OCI-LY3 (cell line): ENCODE results near the gene EN1.

Experiments
- H2AFZ ChIP-seq: fragments of 200-600, 300-600 bp; shearing (Covaris generic); 2 replicates; pipeline ENCODE4 v1.6.0; 2014; ENCODE audit warnings: antibody characterized with exemption, low read depth, low read length
- H3K27ac ChIP-seq: fragments of 200-600, 300-600 bp; sonication (generic); 2 replicates; pipeline ENCODE4 v1.5.1; 2014; ENCODE audit warnings: mild to moderate bottlenecking, low read length, moderate library complexity, mixed read lengths
- H3K27me3 ChIP-seq: fragments of 200-600, 300-600 bp; sonication (generic); 2 replicates; pipeline ENCODE4 v1.6.1; 2014; ENCODE audit warnings: low read depth, low read length, mixed read lengths
- H3K36me3 ChIP-seq: fragments of 200-600, 300-600 bp; sonication (generic); replicated peaks from 2 replicates; pipeline ENCODE3; 2014; ENCODE audit warnings: low read depth, low read length, mixed read lengths
- H3K4me1 ChIP-seq: fragments of 300-600, 200-600 bp; sonication (generic); 2 replicates; pipeline ENCODE4 v1.6.1; 2014; ENCODE audit warnings: low read length, mixed read lengths
- H3K4me2 ChIP-seq: fragments of 200-600, 300-600 bp; sonication (generic); 2 replicates; pipeline ENCODE4 v1.6.1; 2014; ENCODE audit warnings: low read length, mixed read lengths
- H3K4me3 ChIP-seq: fragments of 300-600, 200-600 bp; sonication (generic); 2 replicates; pipeline ENCODE4 v1.5.1; 2014; ENCODE audit warnings: antibody characterized with exemption, mild to moderate bottlenecking, low read length, moderate library complexity
- H3K79me2 ChIP-seq: fragments of 300-600, 200-600 bp; shearing (Covaris generic); 2 replicates; pipeline ENCODE4 v1.6.1; 2014; ENCODE audit warnings: mild to moderate bottlenecking, low read length, mixed read lengths
- H3K9ac ChIP-seq: fragments of 300-600, 200-600 bp; shearing (Covaris generic); 2 replicates; pipeline ENCODE4 v1.6.0; 2014; ENCODE audit warnings: mild to moderate bottlenecking, low read length, moderate library complexity
- H3K9me3 ChIP-seq: fragments of 200-600, 300-600 bp; shearing (Covaris generic); 2 replicates; pipeline ENCODE4 v1.6.1; 2014; ENCODE audit warnings: low read length, mixed read lengths; ENCODE audit not compliant: insufficient read depth
- H4K20me1 ChIP-seq: fragments of 200-600, 300-600 bp; sonication (generic); 2 replicates; pipeline ENCODE4 v1.6.1; 2016; ENCODE audit warnings: low read length, mixed read lengths; ENCODE audit not compliant: insufficient read depth
- CTCF ChIP-seq: fragments of 200-600, 300-600 bp; sonication (generic); IDR thresholded peaks from 2 replicates; pipeline ENCODE4 v1.5.1; 2014; ENCODE audit warnings: antibody characterized with exemption, low read length, low read depth
- EZH2phosphoT487 ChIP-seq: fragments of 200-600 bp; shearing (Covaris generic); IDR thresholded peaks from 2 replicates; pipeline ENCODE4 v1.6.1; 2018; ENCODE audit warnings: antibody characterized with exemption, mixed run types, low read depth

The EN1 gene

GRCh38 chr2:118822572-118822971, 24.9 kb downstream of the EN1 start:
- Histone ChIP-seq H2AFZ (no peak overlapping the region), H3K36me3 (no peaks in the 10 kb centered on the region), H3K9me3 (no peaks in the 10 kb centered on the region), H3K4me2 (no peak overlapping the region), H3K27me3 (peaks cover 34% of the 10 kb centered on the region), H3K79me2 (no peaks in the 10 kb centered on the region), H3K4me1 (no peaks in the 10 kb centered on the region), H3K9ac (no peak overlapping the region), H3K27ac (no peak overlapping the region), H3K4me3 (no peak overlapping the region), H4K20me1 (no peaks in the 10 kb centered on the region)
- no peak for TF ChIP-seq EZH2phosphoT487

GRCh38 chr2:118822015-118822414, 25.4 kb downstream of the EN1 start:
- H3K36me3 ChIP-seq, result no peaks in the 10 kb centered on the region
- H3K27me3 ChIP-seq, result peaks cover 38% of the 10 kb centered on the region
- H3K27ac ChIP-seq, result no peak overlapping the region
- no peak overlapping the region for H3K4me2 ChIP-seq
- H3K4me3 ChIP-seq, result no peak overlapping the region
- no peaks in the 10 kb centered on the region for H3K79me2 ChIP-seq
- H3K9ac ChIP-seq, result no peak overlapping the region
- H4K20me1 ChIP-seq, result no peaks in the 10 kb centered on the region
- TF ChIP-seq EZH2phosphoT487 (no peak), CTCF (no peak)
- no peaks in the 10 kb centered on the region for H3K4me1 ChIP-seq
- no peak overlapping the region for H2AFZ ChIP-seq
- no peaks in the 10 kb centered on the region for H3K9me3 ChIP-seq

DNA sequence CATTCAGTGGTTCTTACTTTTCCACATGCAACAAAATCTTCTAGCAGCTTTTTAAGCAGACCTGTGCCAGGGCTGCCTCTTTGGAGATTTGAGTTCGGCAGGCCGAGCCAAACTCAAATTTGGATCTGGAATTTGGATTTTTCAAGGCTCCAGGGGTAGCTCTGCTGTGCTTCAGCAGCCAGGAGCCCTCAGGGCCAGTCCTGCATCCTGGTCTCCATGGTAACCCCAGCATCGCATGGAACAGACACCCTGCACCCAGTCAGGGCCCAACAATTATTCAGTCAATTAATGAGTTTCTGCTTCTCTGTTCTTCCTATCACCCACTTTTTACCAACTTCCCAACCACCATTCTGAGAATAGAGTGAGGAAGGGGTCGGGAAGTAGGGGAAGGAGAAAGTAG, 30.0 kb downstream of the EN1 start:
- H3K27me3 ChIP-seq, result peaks cover 29% of the 10 kb centered on the region

DNA sequence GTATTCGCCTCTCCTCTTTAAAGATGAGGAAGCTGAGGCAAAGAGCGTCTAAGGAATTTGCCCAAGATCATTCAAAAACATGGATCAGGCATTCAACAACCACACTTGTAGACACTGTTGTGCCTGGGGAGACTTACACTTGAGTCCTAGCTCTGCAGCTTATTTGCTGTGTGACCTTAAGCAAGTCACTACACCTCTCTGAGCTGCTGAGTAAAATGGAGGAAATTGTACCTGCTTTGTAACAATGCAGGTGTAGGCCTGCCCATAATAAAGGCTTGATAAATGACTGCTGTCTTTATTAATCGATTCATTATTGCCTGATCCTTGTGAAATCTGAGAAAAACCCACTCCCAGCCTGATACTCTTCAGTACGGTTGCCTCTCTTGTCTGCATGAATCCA, 30.8 kb downstream of the EN1 start:
- TF ChIP-seq CTCF (no peak), EZH2phosphoT487 (no peak)
- Histone ChIP-seq H3K9ac (no peak overlapping the region), H3K9me3 (no peaks in the 10 kb centered on the region), H2AFZ (no peak overlapping the region), H3K4me2 (no peak overlapping the region), H3K4me1 (no peaks in the 10 kb centered on the region), H3K79me2 (no peaks in the 10 kb centered on the region), H3K4me3 (no peak overlapping the region), H3K36me3 (no peaks in the 10 kb centered on the region), H3K27me3 (peaks cover 36% of the 10 kb centered on the region), H4K20me1 (no peaks in the 10 kb centered on the region), H3K27ac (no peak overlapping the region)

More for the DNA sequence above, 30.0 kb downstream of the EN1 start:
- H3K4me1 ChIP-seq, result no peaks in the 10 kb centered on the region
- no peak for TF ChIP-seq CTCF
- no peak for TF ChIP-seq EZH2phosphoT487
- no peaks in the 10 kb centered on the region for H3K79me2 ChIP-seq
- no peak overlapping the region for H3K4me3 ChIP-seq
- no peaks in the 10 kb centered on the region for H4K20me1 ChIP-seq
- H2AFZ ChIP-seq, result no peak overlapping the region
- no peaks in the 10 kb centered on the region for H3K9me3 ChIP-seq
- no peak overlapping the region for H3K4me2 ChIP-seq
- no peak overlapping the region for H3K27ac ChIP-seq
- no peak overlapping the region for H3K9ac ChIP-seq
- no peaks in the 10 kb centered on the region for H3K36me3 ChIP-seq

DNA sequence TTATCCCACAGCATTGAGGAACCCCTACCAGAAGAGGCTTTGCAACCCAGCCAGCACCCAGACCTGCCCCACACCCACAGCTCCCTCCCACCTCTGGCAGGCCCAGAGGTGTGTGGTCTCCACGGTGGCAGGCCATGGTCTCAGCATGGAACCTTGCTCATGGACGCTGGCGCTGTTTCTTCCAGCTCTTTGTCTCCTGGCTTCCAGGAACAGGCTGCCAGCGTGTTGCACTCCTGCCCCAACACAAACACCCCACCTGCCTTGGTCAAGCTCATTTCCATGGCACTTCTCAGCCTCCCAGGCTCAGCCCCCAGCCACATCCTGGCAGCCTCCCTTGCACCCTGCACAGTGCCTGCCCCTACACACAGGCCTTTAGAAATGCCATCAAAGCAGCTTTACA, 31.7 kb downstream of the EN1 start:
- Histone ChIP-seq H4K20me1 (no peaks in the 10 kb centered on the region), H2AFZ (no peak overlapping the region), H3K36me3 (no peaks in the 10 kb centered on the region), H3K79me2 (no peaks in the 10 kb centered on the region), H3K4me1 (no peaks in the 10 kb centered on the region), H3K4me3 (no peak overlapping the region), H3K9me3 (no peaks in the 10 kb centered on the region), H3K9ac (no peak overlapping the region), H3K27me3 (peaks cover 37% of the 10 kb centered on the region), H3K27ac (no peak overlapping the region), H3K4me2 (no peak overlapping the region)
- TF ChIP-seq CTCF (no peak), EZH2phosphoT487 (no peak)
